Measurements from ENCODE around the gene ZNF500.

Gene ZNF500

DNA sequence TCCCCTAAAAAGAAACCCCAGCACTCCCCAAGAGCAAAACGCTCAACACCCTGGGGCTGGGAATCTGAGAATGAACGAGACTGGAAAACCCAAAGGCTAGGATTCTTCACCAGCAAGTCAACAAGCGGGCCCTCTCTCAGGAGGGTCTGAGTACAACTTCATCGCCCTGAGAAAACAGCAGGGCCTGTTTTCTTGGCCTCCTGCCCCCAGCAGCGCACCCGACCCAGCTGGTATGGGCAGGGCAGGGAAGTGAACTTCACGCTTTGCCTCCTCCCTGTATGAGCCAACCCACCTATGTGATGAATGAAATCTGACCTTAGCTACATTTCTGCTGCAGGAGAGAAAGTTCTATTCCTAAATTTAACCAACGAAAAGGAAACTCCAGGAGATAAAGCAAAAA lies 62.5 kb downstream of the ZNF500 start:
- DNase-seq, result no peak

DNA sequence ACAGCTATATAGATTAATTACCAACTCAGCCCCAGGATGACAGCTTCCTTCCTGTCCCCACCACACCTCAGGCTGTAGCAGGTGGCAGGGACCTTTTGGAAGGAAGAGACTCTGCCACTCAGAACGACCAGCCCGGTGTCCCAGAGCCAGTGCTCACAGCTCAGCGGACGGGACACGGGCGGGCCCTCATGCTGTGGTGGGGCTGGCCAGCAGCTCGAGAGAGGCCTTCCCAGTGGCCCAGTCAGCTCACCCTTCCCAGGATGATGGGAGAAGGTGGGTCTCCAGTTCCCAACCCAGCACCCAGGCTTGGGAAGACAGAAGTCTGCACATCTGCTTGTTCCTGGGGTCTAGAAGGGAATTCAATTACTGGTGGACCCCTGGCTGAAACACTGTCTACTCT lies 63.1 kb downstream of the ZNF500 start:
- DNase-seq, result no peak

DNA sequence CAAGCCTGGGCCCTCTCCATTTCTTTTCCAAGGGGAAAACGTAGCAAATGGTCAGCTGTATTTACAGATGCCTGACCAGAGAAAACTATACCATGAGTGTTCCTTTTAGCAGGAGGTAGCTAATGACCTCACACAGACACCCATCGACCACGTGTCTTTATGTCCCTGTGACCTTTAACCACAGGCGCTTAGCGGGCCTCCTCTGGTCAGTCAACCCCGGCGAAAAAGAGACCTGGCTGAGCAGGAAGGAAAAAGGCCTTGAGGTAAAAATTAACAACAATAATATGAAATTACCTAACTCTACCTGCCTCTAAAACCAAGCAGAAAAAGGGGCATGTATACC lies 64.5 kb downstream of the ZNF500 start:
- DNase-seq, result no peak

DNA sequence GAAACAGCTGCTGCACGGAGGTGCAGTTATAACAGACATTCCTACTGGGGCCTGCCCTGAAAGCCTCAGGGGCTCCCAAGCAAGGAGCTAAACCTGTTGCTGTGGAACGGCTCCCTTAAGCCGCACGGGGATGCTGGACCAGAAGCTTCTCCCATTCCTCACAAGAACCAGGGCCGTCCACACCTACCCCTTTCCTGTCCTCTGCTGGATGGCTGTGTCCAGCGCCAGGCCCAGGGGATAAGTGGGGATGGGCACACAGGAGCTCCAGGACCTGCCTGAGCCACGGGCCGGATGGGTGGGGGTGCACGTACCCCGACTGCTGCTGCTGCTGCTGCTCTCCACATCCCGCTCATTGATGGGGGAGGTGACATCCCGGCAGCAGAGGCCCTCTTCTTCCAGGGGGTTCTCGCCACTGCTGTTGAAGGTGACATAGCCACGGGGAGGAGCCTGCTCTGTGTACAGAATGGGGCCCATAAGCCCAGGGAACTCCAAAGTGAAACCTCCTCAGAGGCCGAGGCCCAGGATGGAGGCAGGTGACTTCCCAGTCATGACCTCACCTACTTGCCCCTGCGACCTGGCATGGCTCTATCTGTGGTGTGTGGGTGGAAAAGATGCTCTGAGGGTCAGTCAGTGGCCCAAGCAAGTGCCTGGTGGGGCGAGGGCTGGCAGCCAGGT lies 65.0 kb downstream of the ZNF500 start:
- DNase-seq, result no peak

DNA sequence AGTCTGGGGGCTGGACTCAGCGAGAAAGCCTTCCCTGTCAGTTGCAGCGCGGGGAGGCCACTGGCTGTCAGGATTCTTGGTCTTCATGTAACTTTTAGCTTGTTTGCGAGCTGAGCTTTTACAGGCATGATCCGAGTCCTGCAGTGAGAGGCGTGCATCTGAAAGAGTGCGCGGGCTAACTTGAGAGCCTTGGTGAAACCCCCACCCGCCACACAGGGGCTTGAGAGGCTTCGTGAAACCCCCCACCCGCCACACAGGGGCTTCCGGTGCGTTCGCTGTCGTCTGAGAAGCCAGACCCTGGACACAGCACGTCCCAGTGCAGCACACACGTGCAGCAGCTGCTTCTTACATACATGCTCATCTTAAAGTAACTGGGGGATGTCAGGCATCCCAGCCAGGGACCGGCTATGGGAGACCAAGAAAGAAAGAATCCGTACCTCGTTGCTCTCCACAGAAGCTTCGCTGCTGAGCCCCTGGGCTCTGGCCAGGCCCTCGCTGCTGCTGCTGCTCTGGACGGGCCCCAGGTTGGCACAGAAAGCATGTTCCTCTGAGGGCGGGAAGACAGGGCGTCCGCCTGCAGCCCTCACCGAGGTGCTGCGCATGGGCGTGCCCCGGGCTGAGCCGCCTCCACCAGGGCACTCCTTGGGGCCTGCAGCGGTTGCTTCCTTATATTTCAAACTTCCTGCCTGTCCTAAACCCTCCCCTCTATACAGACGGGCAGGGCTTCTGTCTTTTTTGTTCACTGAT lies 65.8 kb downstream of the ZNF500 start:
- DNase-seq, result no peak

DNA sequence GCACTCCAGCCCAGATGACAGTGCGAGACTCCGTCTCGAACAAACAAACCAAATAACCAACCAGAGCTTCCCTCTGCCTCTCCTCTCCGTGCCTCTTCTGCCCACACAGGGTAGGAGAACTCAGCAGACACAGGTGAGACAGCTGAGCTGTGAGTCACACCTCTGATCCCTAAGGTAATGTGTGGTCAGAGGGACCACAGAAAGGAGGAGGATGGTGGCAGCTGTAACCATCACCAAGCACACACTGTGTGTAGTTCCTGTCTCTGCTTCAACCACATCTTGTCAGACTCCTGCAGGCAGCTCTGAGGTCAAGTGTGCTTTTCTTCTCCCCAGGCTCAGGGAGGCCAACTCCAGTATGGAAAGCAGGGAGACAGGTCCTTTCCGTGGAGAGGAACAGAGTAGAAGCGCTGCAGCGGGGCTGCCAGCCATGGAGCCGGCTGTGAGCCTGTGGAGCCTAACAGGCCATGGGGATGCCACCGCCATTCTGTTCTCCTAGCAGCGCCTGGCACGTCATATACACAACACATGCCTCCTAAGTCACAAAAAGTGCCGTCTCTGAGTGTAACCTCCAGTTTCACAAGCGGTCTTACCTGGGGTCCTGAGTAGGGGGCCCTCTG lies 66.5 kb downstream of the ZNF500 start:
- DNase-seq, result no peak

DNA sequence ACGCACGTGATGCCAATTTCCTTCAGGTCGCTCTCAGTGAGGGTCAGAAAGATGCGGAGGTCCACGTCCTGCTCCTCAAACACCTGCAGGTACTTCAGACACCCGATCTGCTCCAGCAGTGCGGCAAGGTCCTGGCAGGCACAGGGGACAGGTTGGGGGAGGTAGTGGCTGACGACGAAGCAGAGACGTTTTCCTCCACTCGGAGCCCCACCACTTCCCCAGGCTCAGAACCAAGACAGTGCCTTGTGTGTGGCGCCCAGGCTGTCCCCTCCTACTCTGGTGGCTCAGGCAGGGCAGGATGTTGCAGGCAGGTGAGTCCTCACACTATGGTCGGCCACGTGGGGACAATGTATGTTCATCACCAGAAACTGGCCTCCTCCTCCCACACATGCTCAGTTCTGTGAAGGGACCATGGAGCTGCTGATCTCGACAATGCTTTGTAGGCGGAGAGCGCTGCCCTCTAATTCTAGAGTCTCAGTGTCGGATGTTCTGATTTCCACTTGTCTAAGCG lies 67.9 kb downstream of the ZNF500 start:
- DNase-seq, result no peak

DNA sequence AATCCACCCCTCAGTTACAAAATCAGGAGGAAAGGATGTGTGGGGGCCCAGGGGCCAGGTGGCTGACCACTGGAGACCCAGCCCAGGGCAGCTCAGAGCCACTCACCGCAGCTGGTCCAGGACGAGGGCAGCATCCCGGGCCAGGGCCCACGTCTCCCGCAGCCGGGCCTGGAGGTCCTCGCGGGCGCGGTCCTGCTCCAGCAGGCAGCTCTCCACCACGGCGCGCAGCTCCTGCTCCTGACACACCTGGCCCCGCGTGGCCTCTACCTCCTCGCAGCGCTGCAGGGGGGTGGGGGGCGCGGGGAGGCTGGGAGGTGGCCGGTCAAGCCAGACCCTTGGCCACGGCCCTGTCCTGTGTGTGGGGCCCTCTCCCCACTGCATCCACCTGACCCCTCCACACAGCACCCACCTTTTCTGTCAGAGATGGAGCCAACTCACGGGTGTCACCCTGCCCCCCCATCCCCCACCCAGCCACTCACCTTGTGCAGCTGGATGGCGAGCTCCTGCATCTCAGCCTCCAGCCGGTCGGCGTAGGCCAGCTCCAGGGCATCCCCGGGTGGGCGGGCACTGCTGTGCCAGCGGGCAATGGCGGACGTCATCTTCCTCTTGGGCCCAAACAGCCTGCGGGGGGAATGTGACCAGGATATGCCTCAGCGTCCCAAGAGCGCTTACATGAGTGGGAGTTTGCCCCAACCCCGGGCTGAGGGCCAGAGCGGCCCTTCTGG lies 68.5 kb downstream of the ZNF500 start:
- DNase-seq, result no peak
